Activated T-cell treated with anti-CD3 and anti-CD28 coated beads, Interleukin-2, amount 50 U/mL, for 72 hours (primary cell): ENCODE data around the gene KNOP1. TPM values are rescaled to one million over a fixed set of nuclear protein-coding genes. Genes with fewer than 3 reads are reported as not detected.

Source experiments
- ATAC-seq, 2 donors: fragments of 150-1000 bp; cut with Tn5 transposase; replicated peaks in 1 of 2; 2 replicates each; pipeline ENCODE4 v1.10.0; 2021; ENCODE audit warnings: moderate library complexity in 2 of 2, mild to moderate bottlenecking in 1 of 2
- DNase-seq, 2 donors: peaks; one replicate each; pipeline ENCODE4 v3.0.0; 2021 to 2022; ENCODE audit warnings: mixed read lengths in 1 of 2
- H3K27ac Mint-ChIP-seq: one replicate; pipeline ENCODE4 v1.8.0; 2022; ENCODE audit warnings: mild to moderate bottlenecking, moderate library complexity, mixed read lengths
- H3K27me3 Mint-ChIP-seq: one replicate; pipeline ENCODE4 v1.8.0; 2022; ENCODE audit warnings: low read depth, mixed read lengths
- H3K36me3 Mint-ChIP-seq, 2 donors: one replicate each; pipeline ENCODE4 v1.8.0; 2022; ENCODE audit warnings: mixed read lengths in 2 of 2, mild to moderate bottlenecking in 1 of 2; ENCODE audit not compliant: insufficient read depth in 2 of 2
- H3K4me1 Mint-ChIP-seq: one replicate; pipeline ENCODE4 v1.8.0; 2022; ENCODE audit warnings: low read depth, mixed read lengths
- H3K4me3 Mint-ChIP-seq, 2 donors: one replicate each; pipeline ENCODE4 v1.8.0; 2022; ENCODE audit warnings: mild to moderate bottlenecking in 2 of 2, mixed read lengths in 2 of 2, moderate library complexity in 2 of 2
- H3K9me3 Mint-ChIP-seq, 2 donors: one replicate each; pipeline ENCODE4 v1.8.0; 2022; ENCODE audit warnings: mixed read lengths in 2 of 2
- total RNA-seq, 2 donors: library from RNA; stranded (reverse); gene quantifications; one replicate each; pipeline ENCODE4 v1.2.3, GENCODE V29; 2022

The KNOP1 gene
- total RNA-seq, 2 donors from 2014 or later: 14.6 to 14.9 TPM

DNA sequence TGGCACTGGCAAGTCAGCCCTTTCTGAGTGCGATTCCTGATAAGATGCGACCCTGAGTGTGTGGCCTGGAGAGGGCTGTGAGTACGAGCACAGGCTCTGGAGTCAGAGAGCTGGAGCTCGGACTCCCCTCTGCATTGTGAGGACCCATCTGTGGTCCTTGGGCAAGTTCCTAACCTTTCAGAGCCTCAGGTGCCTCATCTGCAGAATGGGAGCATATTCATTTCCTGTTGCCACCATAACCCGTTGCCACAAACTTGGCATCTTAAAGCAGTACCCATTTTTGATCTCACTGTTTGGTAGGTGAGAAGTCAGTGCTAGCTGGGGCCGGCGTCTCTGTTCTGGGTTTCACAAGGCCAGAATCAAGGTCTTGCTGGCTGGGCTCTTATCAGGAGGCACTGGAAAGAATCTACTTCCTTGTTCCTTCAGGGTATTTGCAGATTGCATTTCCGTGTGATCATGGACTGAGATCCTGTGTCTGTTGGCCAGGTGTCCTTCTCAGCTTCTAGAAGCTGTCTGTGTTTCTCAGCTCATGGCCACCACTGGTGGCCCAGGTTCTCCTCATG is 20.2 kb downstream of the KNOP1 start:
- Mint-ChIP-seq H3K4me3 (no peak overlapping the region), H3K27me3 (no peaks in the 10 kb centered on the region), H3K36me3 (peaks cover 4 to 6% of the 10 kb centered on the region in 2 donors), H3K9me3 (no peaks in the 10 kb centered on the region), H3K4me1 (peaks cover 55% of the 10 kb centered on the region), H3K27ac (no peak overlapping the region)
- ATAC-seq (no peak), DNase-seq (no peak)

- no peak for DNase-seq
Observed at GRCh38 chr16:19696961-19697360, 21.1 kb downstream of the KNOP1 start.

DNA sequence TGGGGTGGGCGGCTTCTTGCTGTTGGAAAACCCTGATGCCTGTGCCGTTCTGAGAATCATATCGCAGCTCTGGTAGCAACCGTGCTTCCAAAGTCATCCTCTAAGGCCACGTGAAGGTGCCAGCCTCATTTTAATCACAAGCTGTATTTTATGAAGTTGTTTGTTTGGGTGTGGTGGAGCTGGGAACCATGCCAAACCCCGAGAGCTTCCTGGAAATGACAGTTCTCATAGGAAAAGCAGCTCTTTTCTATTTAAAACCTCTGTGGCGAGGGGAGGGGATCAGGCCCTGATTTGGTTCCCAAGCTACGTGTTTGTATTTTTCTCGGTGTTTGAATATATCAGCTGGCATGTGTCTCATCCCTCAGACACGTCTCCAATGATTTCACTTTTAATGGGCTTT is 21.7 kb downstream of the KNOP1 start:
- Mint-ChIP-seq H3K27ac (peak overlapping the region; percentile 40), H3K4me1 (peaks cover 55% of the 10 kb centered on the region), H3K4me3 (peak overlapping the region in 1 of 2 donors; percentile 58), H3K9me3 (no peaks in the 10 kb centered on the region), H3K36me3 (peaks cover 3 to 10% of the 10 kb centered on the region in 2 donors), H3K27me3 (no peaks in the 10 kb centered on the region)
- peak; percentile 30 to 37 for ATAC-seq
- peak; percentile 31 to 51 for DNase-seq

More at GRCh38 chr16:19696961-19697360, 21.1 kb downstream of the KNOP1 start:
- Mint-ChIP-seq H3K27me3 (no peaks in the 10 kb centered on the region), H3K27ac (peak overlapping the region; percentile 46), H3K4me1 (peaks cover 55% of the 10 kb centered on the region), H3K4me3 (no peak overlapping the region), H3K36me3 (peaks cover 4 to 8% of the 10 kb centered on the region in 2 donors), H3K9me3 (no peaks in the 10 kb centered on the region)
- no peak for ATAC-seq

DNA sequence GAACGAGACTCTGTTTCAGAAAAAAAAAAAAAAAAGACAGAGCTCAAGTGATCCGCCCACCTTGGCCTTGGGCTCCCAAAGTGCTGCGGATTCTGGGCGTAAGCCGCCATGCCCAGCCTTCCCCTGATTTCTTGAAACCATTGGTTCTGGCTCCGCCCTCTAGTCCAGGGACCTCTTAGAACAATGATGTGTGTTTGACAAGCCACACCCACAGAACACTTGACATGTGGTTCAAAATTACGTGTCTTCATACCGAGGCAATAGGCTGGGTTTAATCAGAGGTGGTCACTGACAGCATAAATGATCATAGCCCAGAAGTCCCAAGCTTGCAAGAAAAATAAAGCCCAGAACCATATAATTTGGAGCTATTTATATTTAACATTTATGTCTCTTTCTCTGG is 23.0 kb downstream of the KNOP1 start:
- no peak for DNase-seq
- no peaks in the 10 kb centered on the region for H3K27me3 Mint-ChIP-seq
- ATAC-seq: no peak
- peaks cover under 1 to 10% of the 10 kb centered on the region in 2 donors for H3K36me3 Mint-ChIP-seq
- peaks cover 47% of the 10 kb centered on the region for H3K4me1 Mint-ChIP-seq
- H3K27ac Mint-ChIP-seq: no peak overlapping the region
- no peaks in the 10 kb centered on the region for H3K9me3 Mint-ChIP-seq
- no peak overlapping the region for H3K4me3 Mint-ChIP-seq

DNA sequence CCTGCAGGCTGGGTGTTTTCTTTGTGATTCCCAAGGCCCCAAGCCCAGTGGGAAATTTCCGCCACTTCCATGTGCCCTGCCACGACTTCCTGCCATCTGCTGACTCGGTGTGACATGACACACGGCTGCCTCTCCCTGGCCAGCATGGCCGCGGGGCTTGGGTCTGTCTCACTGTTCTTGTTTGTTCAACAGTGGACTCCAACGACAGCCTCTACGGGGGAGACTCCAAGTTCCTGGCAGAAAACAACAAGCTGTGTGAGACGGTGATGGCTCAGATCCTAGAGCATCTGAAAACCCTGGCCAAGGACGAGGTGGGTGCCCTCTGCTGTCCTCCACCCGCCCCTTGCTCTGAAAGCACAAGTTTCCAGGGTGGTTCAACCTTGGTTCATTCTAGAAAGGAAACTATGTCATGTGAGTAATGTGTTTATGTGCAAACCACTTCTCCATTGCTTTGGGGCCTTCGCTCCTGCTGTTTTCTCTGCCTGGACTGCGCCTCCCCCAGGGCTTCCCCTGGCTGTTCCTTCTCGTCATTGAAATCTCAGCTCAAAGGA is 26.8 kb downstream of the KNOP1 start:
- Mint-ChIP-seq H3K36me3 (peaks cover 0 to 3% of the 10 kb centered on the region in 2 donors), H3K4me3 (no peak overlapping the region), H3K27me3 (no peaks in the 10 kb centered on the region), H3K27ac (no peak overlapping the region), H3K9me3 (no peaks in the 10 kb centered on the region), H3K4me1 (peaks cover 23% of the 10 kb centered on the region)
- ATAC-seq (no peak), DNase-seq (no peak)

GRCh38 chr16:19690196-19690595 is 27.8 kb downstream of the KNOP1 start:
- no peak overlapping the region for H3K27ac Mint-ChIP-seq
- no peak overlapping the region for H3K4me3 Mint-ChIP-seq
- H3K9me3 Mint-ChIP-seq: peaks cover 0 to 2% of the 10 kb centered on the region in 2 donors
- peaks cover 4 to 10% of the 10 kb centered on the region in 2 donors for H3K36me3 Mint-ChIP-seq
- no peak for DNase-seq
- ATAC-seq: no peak
- no peaks in the 10 kb centered on the region for H3K27me3 Mint-ChIP-seq
- H3K4me1 Mint-ChIP-seq: peaks cover 19% of the 10 kb centered on the region

DNA sequence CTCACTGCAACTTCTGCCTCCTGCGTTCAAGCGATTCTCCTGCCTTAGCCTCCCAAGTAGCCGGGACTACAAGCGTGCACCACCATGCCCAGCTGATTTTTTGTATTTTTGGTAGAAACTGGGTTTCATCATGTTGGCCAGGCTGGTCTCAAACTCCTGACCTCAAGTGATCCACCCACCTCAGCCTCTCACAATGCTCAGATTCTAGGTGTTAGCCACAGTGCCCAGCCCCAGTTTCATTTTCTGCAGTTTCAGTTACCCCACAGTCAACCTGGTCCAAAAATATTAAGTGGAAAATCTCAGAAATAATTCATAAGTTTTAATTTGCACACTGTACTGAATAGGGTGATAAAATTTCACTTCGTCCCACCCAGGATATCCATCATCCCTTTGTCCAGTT is 28.7 kb downstream of the KNOP1 start:
- Mint-ChIP-seq H3K4me1 (peaks cover 19% of the 10 kb centered on the region), H3K9me3 (peaks cover 0 to 2% of the 10 kb centered on the region in 2 donors), H3K36me3 (peaks cover 5 to 15% of the 10 kb centered on the region in 2 donors), H3K27me3 (no peaks in the 10 kb centered on the region), H3K4me3 (no peak overlapping the region), H3K27ac (no peak overlapping the region)
- DNase-seq (no peak), ATAC-seq (no peak)

DNA sequence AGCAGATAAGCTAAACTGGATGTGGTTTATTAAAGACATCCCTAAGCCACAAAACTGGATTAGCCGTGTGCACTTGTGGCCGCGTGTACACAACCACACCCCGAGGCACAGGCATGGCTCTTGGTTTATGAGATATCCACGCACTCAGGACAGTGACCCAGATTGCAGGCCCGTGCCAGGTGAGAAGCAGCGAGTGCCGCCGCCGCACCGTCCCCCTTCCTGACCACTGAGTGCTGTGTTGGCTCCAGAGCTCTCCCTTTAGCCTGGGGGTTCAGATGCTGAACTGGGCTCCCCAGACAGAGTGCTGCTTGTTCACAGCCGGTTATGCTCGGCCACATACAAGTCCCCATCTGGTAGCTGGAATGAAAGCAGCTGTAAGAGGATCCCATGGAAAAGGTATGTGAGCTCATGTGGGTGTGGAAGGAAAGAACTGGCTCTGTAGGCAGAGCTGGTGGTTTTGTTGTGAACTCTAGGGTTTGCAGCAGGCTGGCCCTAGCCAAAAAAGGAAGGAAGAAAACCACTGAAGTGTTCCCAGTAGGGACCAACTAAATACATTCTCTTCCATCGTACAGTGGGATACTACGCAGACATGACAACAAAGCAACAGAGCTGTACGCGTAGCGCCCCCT is 29.5 kb downstream of the KNOP1 start:
- DNase-seq (no peak), ATAC-seq (no peak)
- H3K27me3 Mint-ChIP-seq: no peaks in the 10 kb centered on the region
- H3K9me3 Mint-ChIP-seq: peaks cover 0 to 3% of the 10 kb centered on the region in 2 donors
- H3K27ac Mint-ChIP-seq: peak overlapping the region; percentile 60
- H3K36me3 Mint-ChIP-seq: peaks cover 8 to 19% of the 10 kb centered on the region in 2 donors
- H3K4me3 Mint-ChIP-seq: no peak overlapping the region
- peaks cover 19% of the 10 kb centered on the region for H3K4me1 Mint-ChIP-seq

GRCh38 chr16:19687279-19687678 is 30.7 kb downstream of the KNOP1 start:
- ATAC-seq (no peak), DNase-seq (no peak)
- no peaks in the 10 kb centered on the region for H3K27me3 Mint-ChIP-seq
- H3K36me3 Mint-ChIP-seq: peaks cover 12 to 22% of the 10 kb centered on the region in 2 donors
- no peak overlapping the region for H3K4me3 Mint-ChIP-seq
- peaks cover 0 to 6% of the 10 kb centered on the region in 2 donors for H3K9me3 Mint-ChIP-seq
- peaks cover 19% of the 10 kb centered on the region for H3K4me1 Mint-ChIP-seq
- no peak overlapping the region for H3K27ac Mint-ChIP-seq

- ATAC-seq: no peak
- no peaks in the 10 kb centered on the region for H3K27me3 Mint-ChIP-seq
- H3K4me3 Mint-ChIP-seq: no peak overlapping the region
- peaks cover 0 to 6% of the 10 kb centered on the region in 2 donors for H3K9me3 Mint-ChIP-seq
- peaks cover 12 to 20% of the 10 kb centered on the region in 2 donors for H3K36me3 Mint-ChIP-seq
- H3K4me1 Mint-ChIP-seq: peaks cover 10% of the 10 kb centered on the region
- no peak for DNase-seq
- no peak overlapping the region for H3K27ac Mint-ChIP-seq
Observed at GRCh38 chr16:19685176-19685575, 32.9 kb downstream of the KNOP1 start.

- Mint-ChIP-seq H3K27me3 (no peaks in the 10 kb centered on the region), H3K9me3 (peaks cover 0 to 6% of the 10 kb centered on the region in 2 donors), H3K36me3 (peaks cover 12 to 20% of the 10 kb centered on the region in 2 donors), H3K4me3 (no peak overlapping the region), H3K4me1 (no peaks in the 10 kb centered on the region), H3K27ac (no peak overlapping the region)
- no peak for ATAC-seq
- DNase-seq: no peak
Observed at GRCh38 chr16:19683453-19684236, 34.4 kb downstream of the KNOP1 start.

GRCh38 chr16:19681637-19682036 is 36.4 kb downstream of the KNOP1 start:
- Mint-ChIP-seq H3K4me3 (no peak overlapping the region), H3K27ac (no peak overlapping the region), H3K27me3 (no peaks in the 10 kb centered on the region), H3K36me3 (peaks cover 12 to 20% of the 10 kb centered on the region in 2 donors), H3K9me3 (peaks cover 0 to 6% of the 10 kb centered on the region in 2 donors), H3K4me1 (no peaks in the 10 kb centered on the region)
- ATAC-seq (no peak), DNase-seq (no peak)

DNA sequence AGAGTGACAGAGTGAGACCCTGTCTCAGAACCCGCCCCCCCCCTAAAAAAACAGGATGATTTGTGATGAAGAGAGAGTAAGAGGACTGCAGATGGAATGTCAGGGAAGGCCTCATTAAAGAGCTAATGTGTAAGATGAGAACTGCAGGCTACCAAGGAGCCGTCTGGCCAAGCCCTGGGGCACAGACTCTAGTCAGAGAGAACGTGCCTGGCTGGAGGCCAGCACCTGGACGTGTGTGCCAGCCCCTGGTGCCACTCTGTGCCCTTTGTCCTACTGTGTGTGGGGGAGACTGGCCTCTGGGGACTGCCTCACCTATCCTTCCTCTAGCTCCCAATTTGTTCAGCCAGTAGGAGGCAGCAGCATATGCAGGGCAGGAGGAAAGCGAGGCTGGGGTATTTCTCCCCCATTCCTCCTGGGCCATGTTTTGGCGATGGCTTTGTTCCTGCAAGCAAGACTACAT is 37.1 kb downstream of the KNOP1 start:
- ATAC-seq (no peak), DNase-seq (no peak)
- Mint-ChIP-seq H3K9me3 (peaks cover 0 to 6% of the 10 kb centered on the region in 2 donors), H3K36me3 (peaks cover 12 to 20% of the 10 kb centered on the region in 2 donors), H3K4me1 (no peaks in the 10 kb centered on the region), H3K27me3 (no peaks in the 10 kb centered on the region), H3K4me3 (no peak overlapping the region), H3K27ac (no peak overlapping the region)
